GM19372 (cell line): Measurements from ENCODE around the gene CBLIF.
A peak's percentile ranks its signal among the peaks of the same experiment; 100 is the strongest.
"Not testable (repeated sequence)": the region's sequence is repeated elsewhere in the genome, so short reads cannot be mapped to it uniquely, and the experiment has no call there.

Experiments used
- ATAC-seq: cut with Tn5 transposase; IDR thresholded peaks from one replicate; pipeline ENCODE4 v1.9.1; 2021; ENCODE audit warnings: mild to moderate bottlenecking, low read depth, moderate library complexity; ENCODE audit not compliant: unreplicated experiment

The CBLIF gene

DNA sequence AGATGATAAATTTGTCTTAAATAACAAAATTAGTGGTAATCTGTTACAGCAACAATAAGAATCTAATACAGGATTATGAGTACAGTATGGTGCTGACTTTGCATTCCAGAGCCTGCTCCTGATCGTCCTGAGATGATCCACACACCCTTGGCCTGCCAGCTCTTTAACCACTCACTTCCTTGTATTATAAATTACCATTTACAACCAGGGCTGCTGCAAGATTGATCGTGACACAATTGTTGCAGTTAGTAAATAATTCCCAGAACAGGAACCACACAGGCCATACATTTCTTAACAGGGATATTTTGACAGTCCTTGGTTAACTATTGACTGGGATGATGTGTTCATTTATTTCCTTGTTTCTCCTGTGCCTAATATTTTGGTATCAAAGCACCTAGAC lies 3.8 kb upstream of the CBLIF start:
- ATAC-seq: no peak

DNA sequence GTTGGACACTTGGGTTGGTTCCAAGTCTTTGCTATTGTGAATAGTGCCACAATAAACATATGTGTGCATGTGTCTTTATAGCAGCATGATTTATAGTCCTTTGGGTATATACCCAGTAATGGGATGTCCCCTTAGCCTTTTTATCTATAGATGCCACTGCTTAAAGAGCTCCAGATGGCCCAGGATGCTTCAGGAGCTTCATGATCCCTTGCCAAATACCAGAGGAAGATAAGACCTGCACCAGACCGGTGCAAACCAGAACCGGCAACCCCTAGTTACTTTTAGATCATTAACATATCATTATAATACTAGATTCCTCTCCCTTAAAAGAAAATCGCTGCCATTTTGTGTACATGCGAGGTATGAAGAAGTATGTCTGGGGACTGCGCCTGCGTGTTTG lies 3.1 kb upstream of the CBLIF start:
- ATAC-seq: not testable (repeated sequence)

DNA sequence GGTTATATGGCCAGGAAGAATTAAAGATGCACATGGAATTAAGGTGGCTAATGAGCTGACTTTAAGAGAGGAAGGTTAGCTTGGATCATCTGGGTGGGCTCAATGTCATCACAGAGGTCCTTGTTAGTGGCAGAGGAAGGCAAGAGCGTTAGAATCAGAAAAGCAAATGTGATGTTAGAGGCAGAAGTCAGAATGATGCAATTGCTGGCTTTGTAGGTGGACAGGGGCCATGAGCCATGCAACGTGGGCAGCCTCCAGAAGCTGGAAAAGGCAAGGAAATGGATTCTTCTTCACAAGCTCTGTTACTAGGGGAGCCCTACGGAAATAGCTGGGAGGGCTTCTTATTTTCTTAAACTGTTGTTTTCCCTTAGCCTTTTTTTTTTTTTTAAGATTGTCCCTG lies 2.3 kb upstream of the CBLIF start:
- ATAC-seq: no peak

DNA sequence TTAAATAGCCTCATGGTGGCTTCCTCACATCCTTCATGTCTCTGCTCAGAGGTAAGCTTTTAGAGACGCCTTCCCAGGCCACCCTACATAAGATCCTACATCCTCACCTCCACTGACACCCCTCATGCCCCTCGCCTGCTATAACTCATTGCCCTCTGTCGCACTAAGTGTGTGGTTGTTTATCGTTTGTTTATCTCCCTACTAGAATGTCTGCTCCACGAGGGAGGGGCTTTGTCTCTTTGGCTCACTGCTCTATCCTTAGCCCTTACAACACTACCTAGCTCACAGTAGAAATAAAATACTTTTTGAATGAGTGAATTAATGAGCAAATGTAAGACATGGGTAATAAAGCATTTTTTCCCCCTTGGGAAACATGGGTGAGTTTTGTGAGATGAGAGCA lies 1.3 kb upstream of the CBLIF start:
- ATAC-seq: no peak

DNA sequence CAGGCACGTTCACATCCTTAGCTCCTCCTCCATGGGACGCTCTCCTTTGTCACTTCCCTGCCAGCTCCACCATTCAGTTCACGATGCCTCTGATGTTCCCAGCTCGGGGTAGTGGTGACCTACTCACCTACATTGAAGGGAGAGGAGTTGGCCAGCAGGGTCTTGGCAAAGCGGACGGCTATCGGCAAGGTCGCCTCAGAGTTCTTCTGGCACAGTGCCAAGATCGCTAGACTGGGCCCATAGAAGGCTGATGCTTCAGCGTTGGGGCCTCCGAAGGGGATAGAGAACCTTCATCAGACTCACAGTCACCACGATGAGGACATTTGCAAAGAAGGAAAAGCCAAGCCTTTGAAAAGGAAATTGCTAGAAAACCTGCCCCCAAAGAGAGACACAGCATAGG lies 3.0 kb downstream of the CBLIF start:
- ATAC-seq: no peak

DNA sequence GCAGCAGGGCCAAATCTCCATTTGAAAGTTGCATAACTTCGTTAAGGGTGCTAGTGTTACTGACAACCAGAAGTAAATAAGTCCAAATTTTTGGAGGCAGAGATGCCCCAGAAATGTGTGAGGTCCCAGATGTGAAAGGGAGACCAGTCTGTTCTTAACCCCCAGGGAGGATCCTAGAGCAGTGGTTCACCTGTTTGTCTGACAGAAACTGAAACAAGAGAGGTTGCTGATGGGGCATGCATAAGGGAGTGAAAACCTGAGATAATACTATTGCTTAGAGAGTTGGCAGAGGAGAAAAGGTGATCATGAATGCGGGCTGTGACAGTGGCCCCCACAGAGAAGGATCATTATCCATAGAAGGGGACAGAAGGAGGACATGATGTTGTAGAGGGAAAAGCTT lies 3.8 kb downstream of the CBLIF start:
- ATAC-seq: no peak

DNA sequence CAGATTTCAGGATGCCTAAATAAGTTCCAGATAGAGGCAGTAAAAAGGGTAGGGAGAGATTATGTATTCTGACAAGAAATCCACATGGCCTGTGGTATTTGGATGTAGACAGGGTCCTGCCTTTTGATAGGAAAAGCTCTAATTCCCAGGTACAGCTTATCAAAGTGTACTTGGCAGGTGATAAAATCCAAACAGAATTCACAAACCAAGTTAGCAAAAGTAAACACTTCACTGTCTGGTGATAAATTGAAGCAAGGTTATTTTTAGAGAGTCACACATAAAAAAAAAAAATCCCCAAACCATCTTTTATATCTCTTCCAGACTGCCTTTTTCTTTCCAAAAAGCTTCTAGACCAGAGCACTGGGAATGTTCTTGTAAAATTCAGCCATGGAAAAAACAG lies 5.7 kb downstream of the CBLIF start:
- ATAC-seq: no peak

DNA sequence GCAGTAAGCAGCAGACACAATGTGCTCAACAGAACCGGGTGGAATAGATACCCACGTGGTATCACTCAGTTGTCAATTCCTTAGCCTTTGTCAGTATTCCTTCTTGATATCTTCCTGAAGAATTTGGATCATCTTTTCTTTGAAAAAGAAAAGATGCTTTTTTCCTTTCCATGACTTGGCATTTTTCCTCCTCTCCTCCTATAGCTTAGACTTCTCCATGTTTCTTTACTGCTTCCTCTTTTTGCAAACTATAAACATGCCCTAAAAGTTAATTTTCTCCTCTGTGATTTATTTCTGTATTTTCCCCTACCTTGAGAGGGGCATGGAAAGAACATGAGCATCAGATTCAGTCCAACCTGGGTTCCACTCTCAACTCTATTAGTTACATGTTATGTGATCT lies 11.7 kb downstream of the CBLIF start:
- no peak for ATAC-seq

DNA sequence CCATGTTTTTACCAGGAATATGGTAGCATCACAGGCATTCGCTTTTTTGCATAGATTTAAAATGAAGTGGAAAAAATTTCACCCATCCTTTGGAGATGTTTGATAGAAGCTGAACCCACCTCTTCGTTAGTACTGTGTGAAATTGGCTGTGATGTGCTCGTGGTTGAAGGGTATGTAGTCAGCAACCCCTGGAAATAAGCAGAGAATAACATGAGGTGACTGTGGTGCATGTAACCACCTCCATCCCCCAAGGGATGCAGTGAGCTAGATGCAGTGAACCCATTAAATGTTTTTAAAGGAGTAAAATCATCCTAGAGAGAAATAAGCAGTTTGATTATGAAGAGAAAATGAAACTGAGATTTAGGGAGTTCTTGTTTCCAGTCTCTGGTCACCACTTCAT lies 15.9 kb downstream of the CBLIF start:
- ATAC-seq: no peak

DNA sequence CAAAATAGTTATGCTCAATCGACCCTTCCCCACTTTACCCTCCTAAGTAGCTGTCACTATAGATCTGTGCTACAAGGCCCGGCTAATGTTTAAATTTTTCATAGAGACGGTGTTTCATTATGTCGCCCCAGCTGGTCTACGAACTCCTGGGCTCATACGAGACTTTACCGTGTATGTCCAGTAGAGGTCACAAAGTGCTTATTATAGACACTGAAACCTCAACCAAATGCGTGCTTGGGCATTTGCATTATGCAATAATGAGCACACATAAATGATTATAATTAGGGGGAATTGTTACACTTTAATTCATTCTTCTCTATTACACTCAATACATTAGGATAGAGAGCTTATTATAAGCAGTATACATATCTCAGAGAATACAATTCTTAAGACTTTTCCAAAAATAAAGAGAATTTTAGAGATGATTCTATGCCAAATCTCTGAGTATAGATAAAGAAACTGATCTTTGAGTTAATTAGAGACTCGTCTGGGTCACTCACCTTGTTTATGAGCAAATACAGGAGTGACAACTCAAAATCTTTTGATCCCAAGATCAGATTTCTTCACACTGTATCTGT lies 22.2 kb downstream of the CBLIF start:
- peak; percentile 84 for ATAC-seq

DNA sequence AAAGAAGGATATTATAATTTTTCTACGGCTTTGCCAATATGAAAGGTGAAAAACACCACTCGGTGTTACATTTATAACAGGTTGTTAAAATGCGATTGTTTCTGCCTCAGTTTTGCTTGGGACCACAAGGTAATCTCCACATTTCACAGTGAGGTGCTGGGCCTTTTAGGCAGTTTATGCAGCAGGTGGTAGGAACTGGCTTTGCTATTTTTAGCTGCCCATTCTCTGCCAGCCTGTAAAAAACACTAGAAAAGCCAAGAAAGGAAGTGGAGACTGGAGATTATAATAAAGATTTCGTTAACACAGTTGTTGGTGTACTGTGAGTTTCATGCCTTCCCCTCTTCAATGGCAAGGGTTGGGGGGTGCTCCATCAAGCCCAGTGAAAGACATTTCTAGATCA lies 26.7 kb downstream of the CBLIF start:
- ATAC-seq: no peak

DNA sequence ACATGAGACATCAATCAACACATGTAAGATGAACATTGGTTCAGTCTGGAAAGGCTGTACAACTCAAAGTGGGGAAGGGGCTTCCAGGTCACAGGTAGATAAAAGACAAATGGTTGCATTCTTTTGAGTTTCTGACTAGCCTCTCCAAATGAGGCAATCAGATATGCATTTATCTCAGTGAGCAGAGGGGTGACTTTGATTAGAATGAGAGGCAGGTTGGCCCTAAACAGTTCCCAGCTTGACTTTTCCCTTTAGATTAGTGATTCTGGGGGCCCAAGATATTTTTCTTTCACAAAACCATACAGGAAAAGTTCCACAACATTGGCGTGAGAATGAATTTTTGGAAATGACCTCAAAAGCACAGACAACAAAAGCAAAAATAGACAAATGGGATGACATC lies 28.9 kb downstream of the CBLIF start:
- not testable (repeated sequence) for ATAC-seq

DNA sequence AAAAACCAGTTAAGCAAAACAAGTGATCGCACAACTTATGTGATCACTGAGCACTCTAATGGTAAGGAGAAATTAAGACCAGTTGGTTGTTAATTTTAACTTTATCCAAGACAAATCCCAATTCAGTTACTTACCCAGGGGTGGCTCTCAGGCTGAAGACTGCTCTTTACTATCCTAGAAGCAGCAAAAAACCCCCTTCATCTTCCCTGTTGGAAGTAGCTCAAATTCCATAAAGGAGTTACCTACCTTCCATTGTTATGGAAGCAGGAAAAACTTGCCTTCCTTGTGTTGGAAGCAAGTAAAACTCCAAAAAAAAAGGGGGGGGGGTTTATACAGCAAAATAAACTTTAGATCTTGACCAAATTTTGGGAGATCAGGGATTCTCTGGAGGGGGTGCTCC lies 29.5 kb downstream of the CBLIF start:
- no peak for ATAC-seq

DNA sequence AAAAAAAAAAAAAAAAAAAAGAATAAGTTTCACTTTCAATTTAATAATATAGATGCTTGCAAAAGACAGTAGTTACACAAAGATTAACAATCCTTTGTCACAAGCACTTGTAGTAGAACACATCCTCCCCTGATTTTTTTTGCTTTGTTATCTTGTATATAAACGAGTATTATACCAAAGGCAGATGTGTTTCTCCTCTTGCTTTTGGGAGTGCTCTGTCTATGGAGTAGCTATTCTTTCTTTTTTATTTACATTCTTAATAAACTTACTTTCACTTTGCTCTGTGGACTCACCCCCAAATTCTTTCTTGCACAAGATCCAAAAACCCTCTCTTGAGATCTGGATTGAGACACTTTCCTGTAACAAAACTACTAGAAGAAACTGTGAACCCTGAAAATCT lies 31.3 kb downstream of the CBLIF start:
- no peak for ATAC-seq

DNA sequence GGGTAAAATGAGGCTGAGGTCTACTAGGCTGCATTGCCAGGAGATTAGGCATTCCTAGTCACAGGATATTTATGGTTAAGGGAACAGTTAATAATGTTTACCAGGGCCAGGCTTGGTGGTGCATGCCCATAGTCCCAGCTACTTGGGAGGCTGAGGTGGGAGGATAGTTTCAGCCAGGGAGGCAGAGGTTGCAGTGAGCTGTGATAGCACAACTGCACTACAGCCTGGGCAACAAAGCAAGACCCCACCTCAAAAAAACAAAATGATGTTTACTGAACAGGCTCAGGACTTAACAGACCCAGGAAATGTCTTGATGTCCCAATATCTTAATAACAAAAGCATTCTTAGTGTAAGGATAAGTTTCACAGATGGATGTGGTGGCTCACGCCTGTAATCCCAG lies 31.9 kb downstream of the CBLIF start:
- no peak for ATAC-seq

DNA sequence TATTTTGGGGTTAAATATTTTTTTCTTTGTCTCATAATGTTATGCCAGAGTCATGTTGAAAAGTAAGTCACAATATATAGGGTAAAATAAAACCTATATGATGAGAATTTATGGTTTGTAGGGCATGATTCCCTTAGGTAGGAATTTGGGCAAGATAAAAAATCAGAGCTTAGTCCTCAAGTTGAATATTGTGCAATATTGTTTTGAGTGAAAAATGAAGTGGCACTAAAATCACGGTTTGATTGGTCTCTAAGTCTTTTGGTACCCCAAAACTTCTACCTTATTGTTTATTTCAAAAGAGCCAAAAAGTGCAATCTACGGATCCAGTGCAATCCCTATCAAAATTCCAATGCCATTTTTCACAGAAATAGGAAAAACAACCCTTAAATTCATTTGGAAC lies 33.1 kb downstream of the CBLIF start:
- no peak for ATAC-seq

DNA sequence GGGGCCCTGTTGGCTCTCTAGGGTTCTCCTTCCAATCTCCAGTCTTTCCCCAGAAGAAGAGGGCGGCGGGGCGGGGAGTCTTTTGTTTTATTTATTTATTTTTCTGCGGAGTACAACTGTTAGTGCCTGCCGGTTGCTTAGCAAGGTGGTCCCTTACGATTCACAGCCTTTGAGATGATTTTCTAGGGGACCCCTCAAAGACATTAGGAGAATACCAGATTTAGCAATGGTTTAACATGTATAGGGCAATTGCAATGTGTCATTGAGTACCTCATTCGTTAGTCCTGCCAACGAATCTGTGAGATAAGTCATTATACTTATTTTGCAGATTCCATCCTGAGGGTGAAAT lies 34.4 kb downstream of the CBLIF start:
- peak; percentile 1 for ATAC-seq

DNA sequence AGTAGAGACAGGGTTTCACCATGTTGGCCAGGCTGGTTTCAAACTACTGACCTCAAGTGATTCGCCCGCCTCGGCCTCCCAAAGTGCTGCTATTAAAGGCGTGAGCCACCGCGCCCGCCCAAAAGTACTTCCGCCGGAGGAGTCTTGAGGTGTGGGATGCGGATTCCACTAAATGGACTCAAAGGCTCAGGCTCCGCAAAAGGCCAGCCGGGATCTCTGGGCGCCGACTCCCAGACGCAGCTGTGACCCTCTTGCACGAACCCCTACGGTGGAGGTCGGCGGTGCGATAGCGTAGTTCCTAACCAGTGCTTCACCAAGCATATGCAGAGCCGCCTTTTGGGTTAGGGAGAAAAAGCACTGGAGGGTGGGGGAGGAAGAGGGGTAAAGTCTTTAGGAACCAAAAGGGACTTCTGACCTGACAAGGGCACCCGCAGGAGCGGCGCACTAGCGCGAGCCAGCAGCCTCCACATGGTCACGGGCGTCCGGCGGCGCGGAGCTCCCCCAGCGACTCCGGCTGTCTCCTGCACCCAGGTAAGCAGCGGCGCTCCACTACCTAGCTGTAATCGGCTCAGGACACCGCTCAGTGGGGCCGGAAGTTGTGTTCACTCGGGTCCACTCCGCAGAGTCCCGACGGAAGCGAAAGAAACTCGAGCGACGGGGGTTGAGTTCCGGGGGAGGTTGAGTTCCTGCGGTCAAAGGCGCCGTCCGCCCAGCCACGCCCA lies 34.9 kb downstream of the CBLIF start, which contains the start of gene MRPL16:
TSS of gene MRPL16 (minus strand) at position 590 of the 722 bp plus-strand sequence. CDS start at position 470, 120 bp downstream.
- ATAC-seq: peak; percentile 97

DNA sequence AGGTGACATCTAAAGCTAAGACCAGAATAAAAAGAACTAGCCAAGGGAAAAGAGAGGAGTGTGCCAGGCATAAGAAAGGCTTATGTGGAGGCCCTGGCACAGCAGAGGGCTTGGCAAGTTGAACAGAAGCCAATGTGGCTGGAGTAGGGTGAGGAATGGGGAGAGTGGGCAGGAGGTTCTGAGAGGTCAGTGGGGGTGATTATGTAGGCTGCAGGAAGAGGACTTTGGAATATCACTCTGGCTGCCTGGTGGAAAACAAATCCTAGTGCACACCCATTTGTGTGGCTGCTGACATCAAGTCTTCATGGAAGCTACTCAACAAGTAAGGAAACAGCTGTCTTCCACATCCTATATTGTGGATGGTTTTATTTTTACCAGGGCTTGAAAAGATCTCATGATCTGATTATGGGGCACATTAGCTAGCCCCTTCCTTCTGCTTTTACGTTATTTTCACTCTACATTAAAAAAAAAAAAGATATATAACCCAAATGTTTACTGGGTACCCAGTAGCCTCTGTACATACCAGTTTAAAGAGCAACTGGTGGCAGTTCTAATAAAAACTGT lies 38.2 kb downstream of the CBLIF start:
- no peak for ATAC-seq

DNA sequence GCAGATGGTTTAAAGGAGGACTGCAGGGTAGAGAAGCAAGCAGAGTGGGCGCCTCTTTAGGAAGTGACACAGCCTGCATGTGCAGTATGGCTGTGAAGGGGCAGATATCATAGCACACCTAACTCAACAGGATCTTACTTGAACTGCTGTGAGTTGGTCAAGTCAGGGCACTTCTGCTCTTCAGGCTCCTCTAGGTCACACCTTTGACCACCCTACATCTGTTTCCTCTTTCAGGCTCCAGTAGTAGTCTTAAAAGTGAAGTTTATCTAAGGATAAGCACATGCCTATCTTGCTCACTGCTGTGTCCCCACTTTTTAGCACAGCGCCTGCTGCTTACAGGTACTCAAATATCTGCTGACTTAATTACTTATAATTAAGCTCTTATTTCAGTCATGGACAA lies 41.2 kb downstream of the CBLIF start:
- no peak for ATAC-seq

DNA sequence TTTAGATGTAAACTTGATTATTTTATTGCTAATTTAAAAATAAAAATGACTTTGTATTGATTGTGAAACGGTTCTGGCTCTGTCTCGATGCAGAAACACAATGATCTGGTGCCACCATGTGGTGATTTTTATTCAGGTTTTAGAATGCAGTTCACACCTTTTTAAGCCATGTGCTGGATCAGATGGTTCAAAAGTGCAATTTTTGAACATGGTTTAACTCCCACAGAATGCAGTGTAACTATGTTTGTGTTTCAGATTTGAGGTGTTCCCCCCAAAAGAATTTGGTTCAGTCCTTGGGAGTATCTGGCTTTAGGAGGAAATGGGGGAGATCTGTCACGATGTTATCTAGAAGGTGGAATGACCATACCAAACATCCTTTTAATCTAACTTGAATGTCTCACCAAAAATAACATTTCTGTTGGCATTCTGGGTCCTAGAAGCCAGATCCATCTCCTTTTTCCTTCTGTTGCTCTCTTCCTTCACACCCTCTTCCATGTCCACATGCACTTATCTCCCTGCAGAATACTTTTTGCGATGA lies 42.6 kb downstream of the CBLIF start:
- ATAC-seq: peak; percentile 71
